Measurements from ENCODE around the gene KAT2B.

Gene KAT2B

GRCh38 chr3:20096135-20096685 lies 56.0 kb downstream of the KAT2B start:
- no peak for DNase-seq (ENCODE audit: low spot score)

- no peak for DNase-seq (ENCODE audit: low spot score)
Observed at GRCh38 chr3:20097015-20097414, 56.8 kb downstream of the KAT2B start.

- DNase-seq (ENCODE audit: low spot score): no peak
Observed at GRCh38 chr3:20099060-20099459, 58.8 kb downstream of the KAT2B start.

- no peak for DNase-seq (ENCODE audit: low spot score)
Observed at GRCh38 chr3:20100151-20100550, 59.9 kb downstream of the KAT2B start.

- no peak for DNase-seq (ENCODE audit: low spot score)
Observed at GRCh38 chr3:20101041-20101440, 60.8 kb downstream of the KAT2B start.

- DNase-seq (ENCODE audit: low spot score): no peak
Observed at GRCh38 chr3:20103731-20104130, 63.5 kb downstream of the KAT2B start.

GRCh38 chr3:20104167-20104661 lies 64.0 kb downstream of the KAT2B start:
- DNase-seq (ENCODE audit: low spot score): no peak

- DNase-seq (ENCODE audit: low spot score): no peak
Observed at GRCh38 chr3:20105513-20106280, 65.5 kb downstream of the KAT2B start.

- no peak for DNase-seq (ENCODE audit: low spot score)
Observed at GRCh38 chr3:20107722-20108121, 67.5 kb downstream of the KAT2B start.

- DNase-seq (ENCODE audit: low spot score): no peak
Observed at GRCh38 chr3:20108869-20109268, 68.6 kb downstream of the KAT2B start.

- DNase-seq (ENCODE audit: low spot score): no peak
Observed at GRCh38 chr3:20110826-20111225, 70.6 kb downstream of the KAT2B start.

- no peak for DNase-seq (ENCODE audit: low spot score)
Observed at GRCh38 chr3:20111836-20112235, 71.6 kb downstream of the KAT2B start.

- DNase-seq (ENCODE audit: low spot score): no peak
Observed at GRCh38 chr3:20121088-20121487, 80.8 kb downstream of the KAT2B start.

GRCh38 chr3:20123131-20123652 lies 82.9 kb downstream of the KAT2B start:
- DNase-seq (ENCODE audit: low spot score): no peak

- DNase-seq (ENCODE audit: low spot score): no peak
Observed at GRCh38 chr3:20125289-20125688, 85.0 kb downstream of the KAT2B start.

GRCh38 chr3:20125897-20126296 lies 85.7 kb downstream of the KAT2B start:
- DNase-seq (ENCODE audit: low spot score): no peak

- no peak for DNase-seq (ENCODE audit: low spot score)
Observed at GRCh38 chr3:20128358-20128757, 88.1 kb downstream of the KAT2B start.

GRCh38 chr3:20130106-20130505 lies 89.9 kb downstream of the KAT2B start:
- DNase-seq (ENCODE audit: low spot score): no peak

- DNase-seq (ENCODE audit: low spot score): peak; percentile 4
Observed at GRCh38 chr3:20136231-20136630, 96.0 kb downstream of the KAT2B start.

- no peak for DNase-seq (ENCODE audit: low spot score)
Observed at GRCh38 chr3:20137647-20138046, 97.4 kb downstream of the KAT2B start.

- no peak for DNase-seq (ENCODE audit: low spot score)
Observed at GRCh38 chr3:20140881-20141280, 100.6 kb downstream of the KAT2B start.

GRCh38 chr3:20141316-20141715 lies 101.1 kb downstream of the KAT2B start:
- no peak for DNase-seq (ENCODE audit: low spot score)

GRCh38 chr3:20141851-20142250 lies 101.6 kb downstream of the KAT2B start:
- DNase-seq (ENCODE audit: low spot score): peak; percentile 2

- no peak for DNase-seq (ENCODE audit: low spot score)
Observed at GRCh38 chr3:20142517-20142916, 102.3 kb downstream of the KAT2B start.

Measured in AG08395 (cell line).